ENCODE data around the gene ARHGAP35. TPM values are rescaled to one million over a fixed set of nuclear protein-coding genes. Genes with fewer than 3 reads are reported as not detected.
"Not testable (repeated sequence)": the region's sequence is repeated elsewhere in the genome, so short reads cannot be mapped to it uniquely, and the experiment has no call there.

Gene ARHGAP35
- total and polyA plus RNA-seq, 11 donors = 34.8 to 91.0 (median 76.5) TPM

DNA sequence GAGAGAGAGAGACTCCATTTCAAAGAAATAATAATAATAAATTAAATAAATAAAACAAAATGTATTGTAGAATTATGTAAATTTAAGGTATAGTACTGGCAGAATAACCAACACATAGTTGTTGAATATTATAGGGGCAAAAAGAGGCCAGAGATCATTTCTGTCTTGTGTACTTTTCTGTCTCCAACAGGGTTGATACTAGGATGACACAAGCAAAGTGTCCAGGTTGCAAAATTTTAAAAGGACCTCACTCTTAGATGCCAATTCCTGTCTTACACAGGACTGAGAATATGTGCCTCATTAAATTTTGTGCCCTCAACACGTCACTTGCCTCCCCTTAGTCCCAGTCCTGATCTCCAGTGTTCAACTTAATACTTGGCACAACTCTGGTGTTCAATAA lies 8.0 kb upstream of the ARHGAP35 start:
- ATAC-seq = no peak
- Histone ChIP-seq H3K27me3 (no peaks in the 10 kb centered on the region), H3K4me1 (peaks cover 3 to 40% (median 20%) of the 10 kb centered on the region in 12 donors), H3K4me3 (no peak overlapping the region), H3K27ac (no peak overlapping the region), H3K9me3 (no peaks in the 10 kb centered on the region), H3K36me3 (peaks cover 0 to 1% (median 0%) of the 10 kb centered on the region in 9 donors)
- TF ChIP-seq POLR2A (IDR thresholded peaks at IDR 0.05) = no peak
- TF ChIP-seq, protein P1, sequence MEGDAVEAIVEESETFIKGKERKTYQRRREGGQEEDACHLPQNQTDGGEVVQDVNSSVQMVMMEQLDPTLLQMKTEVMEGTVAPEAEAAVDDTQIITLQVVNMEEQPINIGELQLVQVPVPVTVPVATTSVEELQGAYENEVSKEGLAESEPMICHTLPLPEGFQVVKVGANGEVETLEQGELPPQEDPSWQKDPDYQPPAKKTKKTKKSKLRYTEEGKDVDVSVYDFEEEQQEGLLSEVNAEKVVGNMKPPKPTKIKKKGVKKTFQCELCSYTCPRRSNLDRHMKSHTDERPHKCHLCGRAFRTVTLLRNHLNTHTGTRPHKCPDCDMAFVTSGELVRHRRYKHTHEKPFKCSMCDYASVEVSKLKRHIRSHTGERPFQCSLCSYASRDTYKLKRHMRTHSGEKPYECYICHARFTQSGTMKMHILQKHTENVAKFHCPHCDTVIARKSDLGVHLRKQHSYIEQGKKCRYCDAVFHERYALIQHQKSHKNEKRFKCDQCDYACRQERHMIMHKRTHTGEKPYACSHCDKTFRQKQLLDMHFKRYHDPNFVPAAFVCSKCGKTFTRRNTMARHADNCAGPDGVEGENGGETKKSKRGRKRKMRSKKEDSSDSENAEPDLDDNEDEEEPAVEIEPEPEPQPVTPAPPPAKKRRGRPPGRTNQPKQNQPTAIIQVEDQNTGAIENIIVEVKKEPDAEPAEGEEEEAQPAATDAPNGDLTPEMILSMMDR (IDR thresholded peaks at IDR 0.05) = no peak
- 88 to 96% (median 94%) methylated on average over 1 of the region's 1 CpG for whole genome bisulfite sequencing, 4 donors
- intact Hi-C loops (cut with DNase I) = loop anchor here in 7 of 10 donors (5.0 to 10.0 kb wide), 4 partner anchors 139 to 402 kb away; partner anchors contain the start of genes ZC3H4 (in 4 of the 7) and CCDC9 (in 1 of the 7)
- no peak for DNase-seq

- intact Hi-C loops (cut with DNase I) = loop anchor here in 7 of 10 donors (5.0 to 10.0 kb wide), 5 partner anchors 138 to 400 kb away; partner anchors contain the start of genes ZC3H4 (in 5 of the 7) and CCDC9 (in 1 of the 7)
- not testable (repeated sequence) for ATAC-seq, H3K27ac ChIP-seq, H3K36me3 ChIP-seq, H3K4me3 ChIP-seq, H3K9me3 ChIP-seq, H3K27me3 ChIP-seq
- WGBS, 4 donors = 81 to 86% (median 83%) methylated on average over 13 of the region's 13 CpGs
- DNase-seq = peak in 1 of 5 donors; percentile 15
- peaks cover 3 to 31% (median 19%) of the 10 kb centered on the region in 12 donors for H3K4me1 ChIP-seq
Measured at GRCh38 chr19:46854698-46855097, 6.1 kb upstream of the ARHGAP35 start.

- intact Hi-C loops (cut with DNase I) = loop anchor here in 8 of 10 donors (1.0 to 10.0 kb wide), 8 partner anchors 134 to 398 kb away; partner anchors contain the start of genes ZC3H4 (in 5 of the 8) and CCDC9 (in 1 of the 8)
- Histone ChIP-seq H3K36me3 (no peaks in the 10 kb centered on the region), H3K27ac (peak overlapping the region; percentile 67 to 93 (median 85)), H3K9me3 (no peaks in the 10 kb centered on the region), H3K27me3 (no peaks in the 10 kb centered on the region), H3K4me3 (peak overlapping the region in 11 of 12 donors; percentile 4 to 58 (median 41)), H3K4me1 (peaks cover 3 to 29% (median 19%) of the 10 kb centered on the region in 12 donors)
- TF ChIP-seq, protein P1 (IDR thresholded peaks at IDR 0.05) = peak; percentile 60 to 98 (median 83)
- TF ChIP-seq POLR2A (IDR thresholded peaks at IDR 0.05) = no peak
- 6 to 10% (median 8%) methylated on average over 33 to 41 of the region's 41 CpGs for WGBS, 4 donors
- ATAC-seq = peak; percentile 69 to 83 (median 73)
- peak; percentile 97 to 99 (median 98) for DNase-seq
Measured at GRCh38 chr19:46856062-46857022, 4.5 kb upstream of the ARHGAP35 start.

- Histone ChIP-seq H3K4me1 (peaks cover 3 to 61% (median 43%) of the 10 kb centered on the region in 12 donors), H3K9me3 (no peaks in the 10 kb centered on the region), H3K4me3 (peak overlapping the region in 9 of 12 donors; percentile 72 to 96 (median 88)), H3K27me3 (no peaks in the 10 kb centered on the region), H3K27ac (peak overlapping the region in 11 of 12 donors; percentile 59 to 100 (median 98)), H3K36me3 (no peaks in the 10 kb centered on the region)
- DNase-seq (peak; percentile 70 to 90 (median 80)), ATAC-seq (no peak)
- WGBS, 4 donors = 15 to 21% (median 16%) methylated on average over 17 to 18 of the region's 18 CpGs
- intact Hi-C loops (cut with DNase I) = loop anchor here in 8 of 10 donors (1.0 to 10.0 kb wide), 13 partner anchors 43 to 395 kb away; partner anchors contain the start of genes ZC3H4 (in 5 of the 8) and CCDC9 (in 1 of the 8)
- TF ChIP-seq, protein P1 (IDR thresholded peaks at IDR 0.05) = no peak
Measured at GRCh38 chr19:46859637-46860124, 1.1 kb upstream of the ARHGAP35 start.
